ENCODE measurements around the gene BICRAL.
"Not testable (repeated sequence)": the region's sequence is repeated elsewhere in the genome, so short reads cannot be mapped to it uniquely, and the experiment has no call there.

Gene BICRAL

GRCh38 chr6:42846505-42846904, 64.7 kb downstream of the BICRAL start:
- DNase-seq (ENCODE audit: low spot score), result no peak

- DNase-seq (ENCODE audit: low spot score), result no peak
These were observed 66.8 kb downstream of the BICRAL start for GRCh38 chr6:42848700-42849099.

GRCh38 chr6:42851599-42851998, 69.7 kb downstream of the BICRAL start:
- DNase-seq (ENCODE audit: low spot score), result no peak

- no peak for DNase-seq (ENCODE audit: low spot score)
These were observed 78.2 kb downstream of the BICRAL start for GRCh38 chr6:42860036-42860435.

- no peak for DNase-seq (ENCODE audit: low spot score)
These were observed 78.6 kb downstream of the BICRAL start for GRCh38 chr6:42860481-42860880.

- DNase-seq (ENCODE audit: low spot score), result no peak
These were observed 82.8 kb downstream of the BICRAL start for GRCh38 chr6:42864602-42865001.

GRCh38 chr6:42870145-42870936, 88.5 kb downstream of the BICRAL start:
- no peak for DNase-seq (ENCODE audit: low spot score)

GRCh38 chr6:42871711-42872110, 89.9 kb downstream of the BICRAL start:
- no peak for DNase-seq (ENCODE audit: low spot score)

GRCh38 chr6:42873313-42873712, 91.5 kb downstream of the BICRAL start:
- no peak for DNase-seq (ENCODE audit: low spot score)

GRCh38 chr6:42877695-42878094, 95.8 kb downstream of the BICRAL start:
- no peak for DNase-seq (ENCODE audit: low spot score)

GRCh38 chr6:42879372-42880239, 97.8 kb downstream of the BICRAL start, which contains the start of gene RPL7L1:
RPL7L1 (plus strand) TSS chr6:42879616; CDS start chr6:42879911, 295 bp downstream.
- peak; percentile 85 for DNase-seq (ENCODE audit: low spot score)

GRCh38 chr6:42880240-42880817, 98.5 kb downstream of the BICRAL start:
- DNase-seq (ENCODE audit: low spot score), result not testable (repeated sequence)

GRCh38 chr6:42880871-42881270, 99.0 kb downstream of the BICRAL start:
- DNase-seq (ENCODE audit: low spot score), result not testable (repeated sequence)

- DNase-seq (ENCODE audit: low spot score), result no peak
These were observed 103.8 kb downstream of the BICRAL start for GRCh38 chr6:42885702-42886101.

- not testable (repeated sequence) for DNase-seq (ENCODE audit: low spot score)
These were observed 106.3 kb downstream of the BICRAL start for GRCh38 chr6:42888201-42888600.

- DNase-seq (ENCODE audit: low spot score), result no peak
These were observed 108.0 kb downstream of the BICRAL start for GRCh38 chr6:42889815-42890214.

- DNase-seq (ENCODE audit: low spot score), result peak; percentile 92
These were observed 108.7 kb downstream of the BICRAL start for GRCh38 chr6:42890311-42891198.

- no peak for DNase-seq (ENCODE audit: low spot score)
These were observed 109.4 kb downstream of the BICRAL start for GRCh38 chr6:42891199-42891722.

- DNase-seq (ENCODE audit: low spot score), result not testable (repeated sequence)
These were observed 112.4 kb downstream of the BICRAL start for GRCh38 chr6:42894041-42894828.

- DNase-seq (ENCODE audit: low spot score), result no peak
These were observed 114.4 kb downstream of the BICRAL start for GRCh38 chr6:42896178-42896719.
